Hindlimb muscle (tissue), 1 donor: ENCODE results near the gene DEPDC4. TPM values are rescaled to one million over a fixed set of nuclear protein-coding genes. Genes with fewer than 3 reads are reported as not detected.
A peak's percentile ranks its signal among the peaks of the same experiment; 100 is the strongest.

Experiments used
- DNase-seq: peaks from one replicate; pipeline ENCODE4 v3.0.0-alpha.2; 2013
- polyA plus RNA-seq: library from polyadenylated mRNA; unstranded; fragments of 120-200 nt; gene quantifications from one replicate; pipeline ENCODE4 v1.2.1, GENCODE V29; 2013; ENCODE audit not compliant: insufficient read length

The DEPDC4 gene
- polyA plus RNA-seq, 1 donor, result 2.3 TPM

DNA sequence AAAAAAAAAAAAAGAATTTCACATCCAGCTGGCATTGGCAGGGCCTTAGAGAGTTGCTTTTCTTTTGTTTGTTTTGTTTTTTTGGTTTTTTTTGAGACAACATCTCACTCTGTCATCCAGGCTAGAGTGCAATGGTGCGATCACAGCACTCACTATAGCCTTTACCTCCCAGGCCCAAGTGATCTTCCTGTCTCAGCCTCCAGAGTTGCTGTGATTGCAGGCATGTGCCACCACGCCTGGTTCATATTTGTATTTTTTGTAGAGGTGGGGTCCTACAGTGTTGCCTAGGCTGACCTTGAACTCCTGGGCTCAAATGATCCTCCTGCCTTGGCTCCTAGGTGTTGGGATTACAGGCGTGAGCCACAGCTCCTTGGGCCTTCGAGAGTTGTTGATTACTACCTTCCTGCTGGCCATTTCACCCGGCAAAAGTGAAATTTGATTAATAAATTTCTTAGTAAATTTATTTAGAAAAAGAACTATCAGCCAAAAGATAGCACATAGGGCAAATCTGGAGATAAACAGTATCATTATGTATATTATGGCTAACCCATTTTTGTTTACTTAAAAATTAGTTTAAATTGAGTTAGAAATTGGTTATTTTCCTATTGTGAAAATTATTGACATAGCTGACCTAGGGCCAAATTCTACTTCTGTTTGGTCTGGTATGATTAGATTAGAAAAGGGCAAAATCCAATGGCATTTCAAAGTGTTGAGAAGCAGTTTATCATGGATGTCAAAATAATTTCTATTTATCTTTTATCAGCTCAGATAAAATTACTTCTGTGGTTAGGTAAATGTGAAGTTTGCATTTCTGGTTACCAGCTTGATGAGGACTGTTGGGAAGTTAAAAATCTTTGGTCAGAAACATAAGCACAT lies 53.6 kb downstream of the DEPDC4 start:
- DNase-seq, result no peak

DNA sequence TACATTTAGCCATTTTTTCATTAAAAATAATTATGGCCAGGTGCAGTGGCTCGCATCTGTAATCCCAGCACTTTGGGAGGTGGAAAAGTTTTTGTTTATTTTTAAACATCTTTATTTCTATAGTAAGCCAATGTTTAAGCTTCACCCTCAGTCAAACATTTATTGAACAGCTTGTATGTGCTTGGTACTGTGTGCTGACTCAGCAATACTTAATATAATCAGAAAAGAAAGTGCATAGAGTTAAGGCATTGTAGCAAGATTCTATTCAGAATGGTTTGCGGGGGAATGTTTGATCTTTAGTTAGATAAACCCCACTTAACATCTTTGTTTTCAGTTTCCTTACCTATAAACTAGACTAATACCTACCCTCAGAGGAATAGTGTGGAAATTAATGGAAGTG lies 55.2 kb downstream of the DEPDC4 start:
- no peak for DNase-seq

DNA sequence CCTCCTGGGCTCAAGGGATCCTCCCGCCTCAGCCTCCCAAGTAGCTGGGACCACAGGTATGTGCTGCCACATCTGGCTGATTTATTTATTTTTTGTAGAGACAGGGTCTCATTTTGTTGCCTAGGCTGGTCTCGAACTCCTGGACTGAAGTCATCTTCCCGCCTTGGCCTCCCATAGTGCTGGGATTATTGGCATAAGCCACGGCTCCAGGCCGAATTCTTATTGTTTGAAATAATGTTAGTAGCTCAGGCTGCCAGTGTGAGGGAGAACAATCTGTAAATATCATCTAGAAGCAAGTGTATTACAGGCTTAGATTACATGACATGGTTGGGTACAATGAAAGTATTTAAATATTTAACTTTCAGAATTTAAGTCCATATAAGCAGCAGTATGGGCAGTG lies 58.0 kb downstream of the DEPDC4 start:
- no peak for DNase-seq

DNA sequence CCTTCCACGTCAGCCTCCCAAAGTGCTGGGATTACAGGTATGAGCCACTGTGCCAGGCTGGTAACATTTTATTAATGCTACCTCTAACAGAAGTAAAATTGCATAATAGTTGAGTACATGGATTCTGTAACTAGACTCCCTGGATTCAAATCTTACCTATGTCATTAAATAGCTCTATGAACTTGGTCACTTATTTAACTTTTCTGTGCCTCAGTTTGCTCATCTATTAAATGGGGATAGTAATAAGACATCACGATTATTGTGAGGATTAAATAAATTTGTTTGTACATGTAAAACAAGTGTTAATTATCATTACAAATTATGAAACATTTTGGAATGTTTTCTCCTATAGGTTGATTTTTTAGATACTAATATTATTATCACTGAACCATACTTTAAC lies 59.6 kb downstream of the DEPDC4 start:
- DNase-seq, result no peak

DNA sequence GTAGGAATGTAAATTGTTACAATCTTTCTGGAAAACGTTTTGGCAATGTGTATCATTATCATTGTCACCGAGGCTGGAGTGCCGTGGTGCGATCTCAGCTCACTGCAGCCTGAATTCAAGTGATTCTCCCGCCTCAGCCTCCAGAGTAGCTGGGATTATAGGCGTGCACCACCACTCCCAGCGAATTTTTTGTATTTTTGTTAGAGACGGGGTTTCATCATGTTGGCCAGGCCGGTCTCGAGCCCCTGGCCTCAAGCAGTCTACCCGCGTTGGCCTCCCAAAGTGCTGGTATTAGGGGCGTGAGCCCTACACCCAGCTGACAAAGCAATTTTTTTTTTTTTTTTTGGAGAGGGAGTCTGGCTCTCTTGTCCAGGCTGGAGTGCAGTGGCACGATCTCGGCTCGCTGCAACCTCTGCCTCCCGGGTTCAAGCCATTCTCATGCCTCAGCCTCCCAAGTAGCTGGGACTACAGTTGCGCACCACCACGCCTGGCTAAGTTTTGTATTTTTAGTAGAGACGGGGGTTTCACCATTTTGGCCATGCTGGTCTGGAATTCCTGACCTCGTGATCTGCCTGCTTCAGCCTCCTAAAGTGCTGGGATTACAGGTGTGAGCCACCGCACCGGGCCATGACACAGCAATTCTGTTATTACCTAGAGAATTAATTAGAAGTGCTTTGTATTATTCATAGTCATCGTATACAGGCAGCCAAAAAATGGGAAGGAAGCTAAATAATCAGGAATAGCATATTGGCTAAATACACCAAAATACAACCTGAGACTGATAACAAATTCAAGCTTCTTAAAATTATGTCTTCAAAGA lies 65.1 kb downstream of the DEPDC4 start:
- no peak for DNase-seq

DNA sequence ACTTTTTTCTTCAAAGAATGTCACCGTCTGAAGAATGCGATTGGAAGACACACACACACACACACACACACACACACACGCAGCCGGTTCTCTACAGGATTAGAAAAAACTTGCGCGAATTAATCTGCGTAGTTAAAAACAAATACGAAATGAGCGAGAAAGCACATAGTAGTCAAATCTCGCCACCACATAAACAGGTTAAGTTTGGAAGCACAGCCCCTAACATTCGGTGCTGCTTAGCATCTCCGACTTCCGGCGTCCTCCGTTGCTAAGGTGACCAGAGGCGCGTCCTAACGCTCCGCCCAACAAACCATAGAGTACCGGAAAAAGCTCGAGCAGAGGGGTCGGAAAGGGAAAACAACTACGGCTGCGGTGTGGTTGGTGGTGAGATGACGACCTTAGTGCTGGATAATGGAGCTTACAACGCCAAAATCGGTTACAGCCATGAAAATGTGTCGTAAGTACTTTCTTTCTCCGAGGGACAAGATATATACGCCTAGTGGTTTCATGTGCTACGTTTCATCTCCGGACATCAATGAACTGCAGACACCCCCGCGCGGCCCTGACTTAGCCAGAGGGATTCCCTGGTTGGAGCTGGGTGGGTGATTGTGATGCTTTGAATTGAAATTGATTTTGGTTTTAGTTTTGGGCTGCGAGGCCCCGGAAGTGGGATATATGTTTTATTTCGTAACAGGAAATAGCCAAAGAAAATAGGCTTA lies 66.3 kb downstream of the DEPDC4 start, which contains the start of gene ACTR6:
ACTR6 (plus strand) TSS at position 353 of the 719 bp plus-strand sequence; CDS start at position 390, 37 bp downstream.
- DNase-seq, result peak; percentile 98

DNA sequence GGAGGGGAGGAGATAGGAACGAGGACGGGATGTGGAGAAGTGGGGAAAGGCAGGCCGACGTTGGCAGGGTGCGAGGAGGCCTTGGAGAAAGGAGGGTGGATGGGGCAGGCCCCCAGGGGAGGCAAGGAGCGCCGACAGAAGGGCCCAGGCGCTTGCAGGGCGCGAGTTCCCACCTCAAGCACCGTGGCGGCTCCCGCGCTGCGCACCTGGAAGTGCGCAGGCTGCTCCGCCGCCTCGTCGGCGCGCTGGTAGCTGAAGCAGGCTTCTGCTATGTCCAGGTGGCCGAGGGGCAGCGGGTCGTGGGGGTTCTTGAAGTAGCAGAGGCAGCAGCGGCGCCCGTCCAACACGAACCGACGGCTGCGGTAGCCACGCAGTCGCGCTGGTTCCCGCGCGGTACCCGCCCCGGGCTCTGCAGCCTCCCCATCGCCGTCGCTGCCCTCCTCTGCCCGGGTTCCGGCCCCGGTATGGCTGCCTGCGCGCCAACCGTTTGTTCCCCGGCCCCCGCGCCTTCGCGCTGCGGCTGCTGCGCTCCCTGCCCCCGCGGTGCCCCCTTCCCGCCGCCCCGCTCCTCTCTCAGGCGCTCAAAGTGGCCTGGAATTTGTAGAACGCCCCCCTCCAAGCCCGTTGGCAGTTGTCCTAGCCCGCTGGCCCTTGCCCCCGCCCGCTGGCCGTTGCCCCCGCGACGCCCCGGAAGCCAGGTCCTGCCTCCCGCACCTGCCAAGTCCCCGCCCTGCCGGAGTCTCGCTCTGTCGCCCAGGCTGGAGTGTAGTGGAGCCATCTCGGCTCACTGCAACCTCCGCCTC lies 67.3 kb downstream of the DEPDC4 start:
- peak; percentile 16 for DNase-seq

DNA sequence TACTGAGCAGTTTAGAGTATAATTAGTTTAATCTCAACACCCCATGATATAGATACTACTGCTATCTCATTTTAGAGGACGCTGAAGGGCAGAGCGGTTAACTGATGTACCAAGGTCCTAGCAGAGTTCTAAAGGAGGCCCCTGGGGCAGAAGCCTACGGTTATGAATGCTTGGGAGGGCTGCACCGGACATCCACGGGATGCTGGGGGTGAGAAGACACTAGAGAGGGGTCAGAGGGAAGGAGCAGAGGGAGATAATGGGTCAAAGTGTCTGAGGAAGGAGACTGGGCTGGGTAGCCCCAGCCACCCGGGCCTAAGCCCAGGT lies 67.9 kb downstream of the DEPDC4 start:
- DNase-seq, result no peak

DNA sequence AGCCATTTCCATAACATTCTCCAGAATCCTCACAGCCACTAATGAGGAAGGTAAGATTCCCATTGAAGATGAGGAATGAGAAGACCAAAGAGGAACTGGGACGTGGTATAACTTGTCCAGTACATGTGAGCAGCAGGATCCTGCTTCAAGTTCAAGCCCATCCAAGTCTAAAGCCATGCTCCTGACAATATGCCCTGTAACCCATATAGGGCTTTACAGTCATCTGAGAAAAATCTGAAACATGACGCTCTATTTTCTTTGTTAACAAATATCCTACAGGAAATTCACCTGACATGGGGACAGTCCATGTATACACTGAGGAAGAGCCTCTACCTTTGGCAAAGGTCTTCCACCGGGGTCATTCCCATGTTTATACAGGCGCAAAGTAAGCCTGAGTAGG lies 69.4 kb downstream of the DEPDC4 start:
- DNase-seq, result no peak

DNA sequence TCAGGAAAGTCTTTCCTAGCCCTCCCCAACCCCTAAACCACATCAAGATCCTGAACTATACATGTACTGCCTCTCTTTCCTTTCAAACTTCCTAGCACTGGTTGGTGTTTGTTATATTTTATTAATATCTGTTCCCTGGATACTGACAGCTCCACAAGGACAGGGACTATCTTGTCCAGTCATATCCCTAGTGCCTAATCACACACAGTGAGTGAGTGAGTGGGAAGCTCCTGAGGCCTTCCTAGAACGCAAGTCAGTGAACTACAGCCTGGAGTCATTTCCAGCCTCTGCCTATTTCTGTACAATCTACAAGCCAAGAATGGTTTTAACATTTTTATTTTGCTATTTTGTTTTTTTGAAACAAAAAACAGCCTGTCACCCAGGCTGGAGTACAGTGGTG lies 73.8 kb downstream of the DEPDC4 start:
- no peak for DNase-seq

Other genes with a start within 250 kb of the DEPDC4 start
- 16.9 TPM for gene BLTP3B, start 124.2 kb downstream of the DEPDC4 start, polyA plus RNA-seq
- 20.0 TPM for gene ACTR6, start 66.3 kb downstream of the DEPDC4 start, polyA plus RNA-seq
- gene SCYL2, start 98 bp upstream of the DEPDC4 start, polyA plus RNA-seq, result 27.3 TPM
- 0.19 TPM for gene SLC17A8, start 90.0 kb upstream of the DEPDC4 start, polyA plus RNA-seq
- not detected for gene NR1H4, start 206.8 kb upstream of the DEPDC4 start, polyA plus RNA-seq